Stimulated activated CD8-positive, alpha-beta memory T cell treated with anti-CD3 and anti-CD28 coated beads, Interleukin-2, amount 100 ng/mL, for 48 hours (primary cell): ENCODE results near the gene KCNQ2.

ENCODE experiments used
- DNase-seq, 2 donors: peaks; one replicate each; pipeline ENCODE4 v3.0.0-alpha.2; 2020; ENCODE audit warnings: low read depth in 2 of 2

Gene KCNQ2

DNA sequence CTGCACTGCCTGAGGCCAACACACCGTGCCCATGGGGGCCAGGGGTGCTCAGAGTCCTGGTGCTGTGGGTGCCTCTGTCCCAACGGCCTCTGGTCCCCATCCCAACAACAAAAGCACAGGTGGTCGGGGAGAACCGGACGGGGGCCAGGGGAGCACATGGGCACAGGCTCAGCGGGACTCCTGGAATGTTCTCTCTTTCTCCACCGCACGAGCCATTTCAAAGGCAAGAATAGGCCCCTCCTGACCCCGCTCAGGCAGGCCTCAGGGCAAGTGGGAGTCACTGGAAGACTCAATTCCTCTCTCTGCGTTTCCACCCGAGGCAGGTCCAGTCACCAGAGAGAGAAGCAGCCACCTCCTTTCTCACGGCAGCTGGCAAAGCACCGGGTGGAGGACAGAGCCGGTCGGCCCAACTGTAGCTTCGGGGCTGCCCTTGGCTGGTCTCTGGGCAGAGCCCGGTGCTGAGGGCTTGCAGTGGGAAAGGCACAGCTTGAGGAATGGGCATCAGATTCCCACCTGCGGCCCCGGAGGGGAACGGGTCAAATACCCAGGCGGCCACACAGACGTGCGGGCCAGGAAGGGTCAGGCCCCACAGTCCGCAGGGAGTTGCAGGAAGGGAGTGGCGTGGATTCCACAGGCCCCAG lies 55.2 kb downstream of the KCNQ2 start:
- DNase-seq: no peak

- DNase-seq: no peak
These were observed 55.8 kb downstream of the KCNQ2 start for GRCh38 chr20:63416631-63417030.

DNA sequence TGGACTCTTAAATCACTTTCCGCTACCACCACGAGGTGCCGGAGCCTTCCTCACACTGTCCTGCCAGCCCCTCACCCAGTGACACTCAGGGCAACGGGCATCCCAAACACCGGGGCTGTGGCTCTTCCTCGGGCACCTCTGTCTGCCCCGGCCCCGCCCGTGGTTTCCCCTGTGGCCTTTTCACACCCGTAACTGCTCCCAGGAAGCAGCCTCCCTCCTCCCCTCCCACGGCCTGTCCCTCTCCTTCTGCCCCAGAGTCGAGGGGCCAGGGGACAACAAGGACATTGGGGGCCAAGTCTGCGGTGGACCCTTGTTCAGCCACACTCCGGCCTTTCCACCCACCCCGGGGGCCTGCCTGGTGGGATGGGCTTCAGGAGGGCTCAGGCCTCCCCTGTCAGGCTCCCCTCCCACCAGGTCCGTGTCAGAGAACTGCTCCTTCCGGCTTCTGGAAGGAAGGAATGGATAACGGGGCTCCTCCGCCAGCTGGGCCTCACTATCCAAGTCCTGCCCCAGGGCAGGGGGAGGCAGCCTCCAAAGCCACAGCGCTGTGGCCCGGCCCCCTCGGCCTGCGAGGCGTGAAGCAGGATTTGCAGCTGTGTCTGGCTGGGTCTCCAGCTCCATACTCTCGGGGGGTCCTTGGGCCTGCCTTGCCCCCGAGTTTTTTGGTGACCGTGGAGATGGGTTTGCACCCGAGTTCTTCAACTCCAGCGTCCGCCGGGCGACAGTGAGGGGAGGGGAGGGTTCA lies 56.6 kb downstream of the KCNQ2 start:
- DNase-seq: no peak

DNA sequence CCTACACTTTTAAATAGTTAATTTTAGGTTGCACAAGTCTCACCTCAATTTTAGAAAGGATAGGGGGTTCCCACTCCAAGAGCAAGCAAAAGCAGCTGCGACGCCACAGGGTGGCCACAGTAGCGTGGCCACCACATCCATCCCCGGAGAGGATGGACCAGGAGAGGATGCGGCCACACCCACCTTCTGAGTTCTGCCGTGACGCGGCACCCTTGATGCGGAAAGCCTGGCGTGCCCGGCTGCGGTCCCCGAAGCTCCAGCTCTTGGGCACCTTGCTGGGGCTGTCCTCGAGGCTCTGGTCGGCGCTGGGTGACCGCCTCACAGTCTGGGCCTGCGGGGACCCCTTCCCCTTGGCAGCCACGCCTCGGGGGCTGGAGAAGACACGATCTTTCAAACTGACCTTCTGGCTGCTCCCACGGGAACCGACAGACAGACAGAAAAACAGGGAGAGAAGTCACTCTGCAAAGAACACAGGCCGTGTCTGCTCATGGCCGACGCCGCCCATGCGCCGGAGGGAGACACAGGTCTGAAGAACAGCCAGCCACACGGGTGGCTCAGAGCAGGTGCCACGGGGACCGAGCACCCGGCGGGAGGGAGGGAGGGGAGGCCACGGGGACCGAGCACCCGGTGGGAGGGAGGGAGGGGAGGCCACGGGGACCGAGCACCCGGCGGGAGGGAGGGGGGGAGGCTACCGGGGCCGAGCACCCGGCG lies 57.6 kb downstream of the KCNQ2 start:
- DNase-seq: no peak

DNA sequence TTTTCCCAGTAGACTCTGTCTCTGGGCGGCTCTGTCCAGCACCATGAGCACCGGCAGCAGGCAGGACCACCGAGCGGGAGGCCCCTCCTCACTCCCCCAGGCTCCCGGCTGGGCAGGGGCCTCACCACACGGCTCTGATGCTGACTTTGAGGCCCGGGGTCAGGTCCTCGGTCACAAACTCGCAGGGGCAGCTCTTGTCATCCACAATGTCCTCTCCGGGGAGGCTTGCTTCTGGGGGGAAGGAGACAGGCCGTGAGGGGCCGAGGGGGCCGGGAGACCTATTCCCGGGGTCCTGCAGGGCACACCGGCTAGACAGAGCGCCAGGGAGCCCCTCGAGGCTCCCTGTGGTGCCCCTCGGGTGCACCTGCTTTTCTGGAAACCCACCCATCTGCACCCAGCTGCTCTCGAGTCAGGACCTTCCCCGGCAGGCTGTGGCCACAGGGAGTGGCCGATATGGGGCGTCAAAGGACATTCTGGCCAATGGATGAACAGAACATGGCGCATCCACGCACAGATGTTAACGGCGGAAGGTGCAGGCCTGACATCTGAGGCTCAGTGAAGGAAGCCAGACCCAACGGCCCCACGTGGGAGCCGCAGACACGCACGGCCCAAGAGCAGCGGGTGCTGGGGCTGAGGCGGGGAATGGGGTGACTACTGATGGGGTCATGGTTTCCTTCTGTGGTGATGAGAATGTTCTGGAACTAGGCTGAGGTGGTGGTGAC lies 58.3 kb downstream of the KCNQ2 start:
- DNase-seq: no peak

DNA sequence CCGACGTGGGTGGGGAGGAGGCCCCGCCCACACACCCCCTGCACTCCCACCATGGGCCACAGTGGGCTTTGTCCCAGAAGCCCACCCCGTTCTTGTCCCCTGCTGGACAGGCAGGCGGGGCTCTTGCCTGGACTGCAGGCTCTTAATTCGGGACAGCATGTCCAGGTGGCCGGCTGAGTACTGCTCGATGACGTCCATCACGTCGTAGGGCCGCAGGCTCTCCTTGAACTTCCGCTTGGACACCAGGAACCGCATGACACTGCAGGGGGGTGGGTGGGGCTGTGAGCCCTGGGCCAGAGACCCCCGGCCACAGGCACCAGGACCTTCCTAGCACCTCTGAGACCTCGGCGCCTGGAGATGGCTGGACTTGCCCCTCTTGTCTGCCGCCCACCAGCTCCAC lies 59.1 kb downstream of the KCNQ2 start:
- DNase-seq: no peak

- DNase-seq: no peak
These were observed 59.6 kb downstream of the KCNQ2 start for GRCh38 chr20:63412889-63413288.

DNA sequence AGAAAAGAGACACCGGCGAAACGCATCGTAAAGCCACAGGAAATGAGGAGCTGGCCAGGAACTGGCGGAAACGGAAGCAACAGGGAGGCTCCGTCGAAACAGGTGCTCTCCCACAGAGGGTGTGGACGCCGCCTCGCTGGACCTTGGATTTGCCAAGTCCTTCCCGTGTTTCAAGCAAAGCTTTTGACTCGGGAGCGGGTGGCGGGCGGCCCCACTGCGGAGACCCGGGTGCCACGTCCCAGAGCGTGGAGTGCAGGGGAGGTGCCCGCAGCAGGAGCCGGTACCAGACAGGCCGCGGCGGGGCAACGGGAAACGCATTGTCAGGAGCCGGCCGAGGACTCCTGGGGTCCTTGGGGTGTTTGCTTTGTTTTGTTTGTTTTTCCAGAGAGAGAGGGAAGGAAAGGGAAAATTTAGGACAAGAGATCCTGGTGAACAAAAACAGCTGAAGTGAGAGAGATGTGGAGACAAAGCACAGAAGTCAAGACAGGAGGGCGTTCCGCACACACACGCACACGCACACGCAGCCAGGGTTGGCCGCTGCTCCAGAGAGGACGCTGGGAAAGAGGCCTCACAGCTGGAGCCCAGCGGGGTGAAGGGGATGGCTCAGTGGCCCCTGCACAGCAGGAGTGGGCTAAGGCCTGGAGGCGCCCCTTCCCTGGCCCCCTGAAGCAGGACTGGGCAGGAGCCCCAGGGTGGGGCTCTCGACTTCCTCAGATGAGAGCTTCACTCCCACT lies 60.4 kb downstream of the KCNQ2 start:
- no peak for DNase-seq

DNA sequence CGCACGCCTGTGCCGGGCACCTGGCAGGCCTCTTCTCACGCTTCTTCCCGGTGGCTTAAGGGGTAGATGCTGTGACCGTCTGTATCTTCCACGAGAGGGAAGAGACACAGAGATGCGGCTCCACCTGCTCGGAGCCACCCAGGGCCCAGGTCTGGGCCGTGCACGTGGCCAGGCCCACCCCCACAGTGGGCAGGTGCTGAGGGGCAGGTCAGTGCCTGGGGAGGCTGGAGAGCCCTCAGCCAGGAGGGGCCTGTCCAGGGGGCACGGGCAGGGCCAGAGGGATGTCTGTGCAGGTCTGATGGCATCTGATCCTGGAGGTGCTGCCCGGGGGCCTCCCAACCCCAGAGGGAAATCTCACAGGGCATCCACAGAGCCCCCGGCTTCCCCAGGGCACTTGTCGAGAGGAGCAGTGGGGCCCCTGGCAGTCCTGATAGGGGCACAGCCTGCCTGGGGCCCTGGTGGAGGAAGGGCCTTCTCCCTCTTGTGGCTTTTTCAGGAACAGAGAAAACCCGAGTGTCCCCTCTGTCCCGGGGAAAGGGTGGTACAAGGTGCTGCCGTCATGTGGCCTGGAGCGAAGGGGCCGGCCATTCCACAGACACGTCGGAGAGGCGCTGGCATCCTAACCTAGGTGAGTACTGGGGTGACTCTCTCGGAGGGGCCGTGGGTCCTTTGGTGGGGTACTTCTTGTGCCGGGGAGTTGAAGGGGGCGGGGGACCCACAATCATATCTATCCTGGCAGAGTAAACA lies 61.1 kb downstream of the KCNQ2 start:
- no peak for DNase-seq

DNA sequence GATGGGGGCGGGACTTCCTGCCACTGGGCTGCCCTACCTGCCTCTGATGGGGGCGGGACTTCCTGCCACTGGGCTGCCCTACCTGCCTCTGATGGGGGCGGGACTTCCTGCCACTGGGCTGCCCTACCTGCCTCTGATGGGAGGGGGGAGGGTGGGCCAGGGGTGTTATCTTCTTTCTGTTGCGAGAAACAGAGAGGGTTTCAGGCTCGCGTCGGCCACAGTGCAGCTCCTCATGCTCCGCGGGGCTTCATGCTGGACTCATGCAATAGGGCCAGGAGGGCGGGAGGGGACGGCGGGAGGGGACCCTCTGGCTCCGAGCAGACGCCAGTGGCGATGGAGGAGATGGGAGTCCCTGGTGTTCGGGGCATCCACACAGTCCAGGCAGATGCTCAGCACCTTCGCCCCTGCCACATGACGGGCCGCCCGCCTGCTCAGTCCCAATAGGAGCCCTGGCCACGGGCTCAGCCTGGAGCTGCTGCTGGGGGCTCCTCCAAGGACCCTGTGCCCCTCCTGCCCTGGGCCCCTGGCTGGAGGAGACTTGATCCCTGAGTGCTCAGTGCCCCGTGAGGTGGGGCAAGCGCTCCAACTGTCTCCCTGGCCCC lies 62.5 kb downstream of the KCNQ2 start:
- no peak for DNase-seq

- no peak for DNase-seq
These were observed 63.2 kb downstream of the KCNQ2 start for GRCh38 chr20:63409066-63409833.

DNA sequence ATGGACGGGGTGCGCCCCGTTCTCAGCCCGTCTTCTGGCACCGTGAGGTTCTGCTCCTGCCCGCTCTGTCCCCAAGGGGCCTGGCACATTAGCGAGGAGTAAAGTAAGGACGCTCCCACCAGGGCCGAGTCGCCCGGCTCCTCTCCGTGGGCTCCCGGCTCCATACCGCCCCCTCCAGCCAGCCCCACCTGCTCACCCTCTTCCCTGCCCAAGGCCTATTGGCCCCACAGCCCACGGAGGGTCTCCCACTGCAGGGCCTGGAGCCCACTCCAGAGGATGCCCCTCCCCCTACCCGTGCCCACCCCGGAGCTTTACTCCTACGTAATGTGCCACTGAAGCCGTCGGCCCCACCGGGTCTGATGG lies 63.8 kb downstream of the KCNQ2 start:
- no peak for DNase-seq

- DNase-seq: no peak
These were observed 64.3 kb downstream of the KCNQ2 start for GRCh38 chr20:63407928-63408683.

DNA sequence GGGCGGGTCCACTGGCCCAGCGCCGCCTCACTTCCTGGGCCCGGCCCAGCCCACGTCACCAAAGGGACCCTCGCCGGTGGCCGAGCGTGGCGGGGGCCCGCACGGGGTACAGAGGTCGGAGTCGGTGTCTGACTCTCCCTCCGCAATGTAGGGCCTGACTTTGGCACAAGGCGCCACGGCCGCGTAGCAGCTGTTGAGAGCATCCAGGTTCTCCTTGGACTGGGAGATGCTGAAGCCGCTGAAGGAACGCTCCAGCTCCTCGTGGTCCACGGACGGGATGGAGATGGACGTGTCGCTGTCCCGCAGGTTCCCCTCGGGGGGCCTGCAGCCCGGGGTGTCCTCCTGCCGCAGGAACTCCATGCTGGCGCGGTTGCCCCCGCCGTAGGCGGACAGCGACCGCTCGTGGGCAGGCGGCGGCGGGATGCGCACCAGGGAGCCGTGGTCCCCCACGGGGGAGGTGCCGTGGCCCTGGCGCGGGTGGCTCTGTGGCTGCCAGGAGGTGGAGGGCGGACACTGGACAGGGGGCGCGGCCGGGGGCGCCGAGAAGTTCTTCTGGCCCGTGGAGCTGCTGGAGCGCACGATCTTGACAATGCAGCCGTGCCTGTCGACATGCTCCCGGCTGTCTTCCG lies 65.7 kb downstream of the KCNQ2 start:
- DNase-seq: no peak

DNA sequence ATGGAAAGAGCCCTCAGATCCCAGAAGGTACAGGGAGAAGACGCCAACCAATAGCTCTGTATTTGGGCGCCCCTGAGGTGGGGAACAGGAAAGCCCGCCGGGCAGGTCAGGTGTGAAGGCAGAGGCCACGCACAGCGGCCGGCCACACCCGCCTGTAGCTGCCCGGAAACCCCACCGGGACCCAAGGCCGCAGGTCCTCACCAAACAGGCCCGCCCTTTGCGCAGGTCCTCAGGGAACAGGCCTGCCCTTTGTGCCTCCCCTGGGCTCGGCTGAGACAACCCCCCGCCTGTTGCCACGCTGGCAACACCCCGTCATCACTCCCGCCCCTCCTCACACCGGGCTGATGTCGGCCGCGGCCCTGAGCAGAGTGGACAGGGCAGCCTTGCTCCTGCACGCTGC lies 66.4 kb downstream of the KCNQ2 start:
- no peak for DNase-seq

GRCh38 chr20:63405102-63405730 lies 67.2 kb downstream of the KCNQ2 start:
- no peak for DNase-seq

GRCh38 chr20:63404129-63405085 lies 68.0 kb downstream of the KCNQ2 start:
- no peak for DNase-seq
